Astrocyte (in vitro differentiated cells and primary cell): ENCODE results near the gene MCOLN1.

ENCODE experiments used
- EZH2 ChIP-seq: IDR thresholded peaks from 2 replicates; pipeline ENCODE4 v1.6.1; 2012; ENCODE audit warnings: mild to moderate bottlenecking, low read length, inconsistent platforms; ENCODE audit not compliant: insufficient read depth
- TF ChIP-seq, protein P1 (sequence below): IDR thresholded peaks from 2 replicates; pipeline ENCODE4 v1.5.1; 2011; ENCODE audit warnings: low read depth, mild to moderate bottlenecking, inconsistent platforms, low read length, moderate library complexity; ENCODE audit not compliant: insufficient read depth

DNA sequence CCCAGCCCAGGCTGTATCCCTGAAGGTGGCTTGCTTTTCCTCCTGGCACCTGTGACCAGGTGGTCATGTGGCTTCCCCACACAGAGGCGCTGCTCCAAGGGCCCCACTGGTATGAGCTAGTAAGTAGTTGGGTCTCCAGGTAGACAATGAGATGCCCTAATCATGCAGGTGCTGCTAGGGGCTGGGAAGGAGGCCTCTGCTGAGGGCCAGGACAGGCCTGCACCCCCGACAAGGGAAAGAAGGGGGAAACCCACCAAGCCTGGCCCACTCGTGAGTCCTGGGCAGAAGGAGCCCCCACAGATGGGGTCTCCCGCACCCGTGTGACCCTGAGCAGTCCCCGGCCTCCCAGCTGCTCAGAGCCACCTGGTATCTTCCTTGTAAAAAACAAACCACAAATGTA, 46.8 kb upstream of the MCOLN1 start:
- TF ChIP-seq, protein P1, sequence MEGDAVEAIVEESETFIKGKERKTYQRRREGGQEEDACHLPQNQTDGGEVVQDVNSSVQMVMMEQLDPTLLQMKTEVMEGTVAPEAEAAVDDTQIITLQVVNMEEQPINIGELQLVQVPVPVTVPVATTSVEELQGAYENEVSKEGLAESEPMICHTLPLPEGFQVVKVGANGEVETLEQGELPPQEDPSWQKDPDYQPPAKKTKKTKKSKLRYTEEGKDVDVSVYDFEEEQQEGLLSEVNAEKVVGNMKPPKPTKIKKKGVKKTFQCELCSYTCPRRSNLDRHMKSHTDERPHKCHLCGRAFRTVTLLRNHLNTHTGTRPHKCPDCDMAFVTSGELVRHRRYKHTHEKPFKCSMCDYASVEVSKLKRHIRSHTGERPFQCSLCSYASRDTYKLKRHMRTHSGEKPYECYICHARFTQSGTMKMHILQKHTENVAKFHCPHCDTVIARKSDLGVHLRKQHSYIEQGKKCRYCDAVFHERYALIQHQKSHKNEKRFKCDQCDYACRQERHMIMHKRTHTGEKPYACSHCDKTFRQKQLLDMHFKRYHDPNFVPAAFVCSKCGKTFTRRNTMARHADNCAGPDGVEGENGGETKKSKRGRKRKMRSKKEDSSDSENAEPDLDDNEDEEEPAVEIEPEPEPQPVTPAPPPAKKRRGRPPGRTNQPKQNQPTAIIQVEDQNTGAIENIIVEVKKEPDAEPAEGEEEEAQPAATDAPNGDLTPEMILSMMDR, result no peak
- no peak for TF ChIP-seq EZH2
